GM20000 (cell line): ENCODE data around the gene B9D2.
"Not testable (repeated sequence)": the region's sequence is repeated elsewhere in the genome, so short reads cannot be mapped to it uniquely, and the experiment has no call there.

Experiments used
- DNase-seq: peaks from one replicate; pipeline ENCODE4 v3.0.0; 2012; ENCODE audit warnings: low spot score
- TF ChIP-seq, protein P1 (sequence below): IDR thresholded peaks from 2 replicates; pipeline ENCODE4 v1.5.1; 2012; ENCODE audit warnings: mild to moderate bottlenecking, control low read depth; ENCODE audit errors: extremely low read depth, missing control alignments

Gene B9D2

DNA sequence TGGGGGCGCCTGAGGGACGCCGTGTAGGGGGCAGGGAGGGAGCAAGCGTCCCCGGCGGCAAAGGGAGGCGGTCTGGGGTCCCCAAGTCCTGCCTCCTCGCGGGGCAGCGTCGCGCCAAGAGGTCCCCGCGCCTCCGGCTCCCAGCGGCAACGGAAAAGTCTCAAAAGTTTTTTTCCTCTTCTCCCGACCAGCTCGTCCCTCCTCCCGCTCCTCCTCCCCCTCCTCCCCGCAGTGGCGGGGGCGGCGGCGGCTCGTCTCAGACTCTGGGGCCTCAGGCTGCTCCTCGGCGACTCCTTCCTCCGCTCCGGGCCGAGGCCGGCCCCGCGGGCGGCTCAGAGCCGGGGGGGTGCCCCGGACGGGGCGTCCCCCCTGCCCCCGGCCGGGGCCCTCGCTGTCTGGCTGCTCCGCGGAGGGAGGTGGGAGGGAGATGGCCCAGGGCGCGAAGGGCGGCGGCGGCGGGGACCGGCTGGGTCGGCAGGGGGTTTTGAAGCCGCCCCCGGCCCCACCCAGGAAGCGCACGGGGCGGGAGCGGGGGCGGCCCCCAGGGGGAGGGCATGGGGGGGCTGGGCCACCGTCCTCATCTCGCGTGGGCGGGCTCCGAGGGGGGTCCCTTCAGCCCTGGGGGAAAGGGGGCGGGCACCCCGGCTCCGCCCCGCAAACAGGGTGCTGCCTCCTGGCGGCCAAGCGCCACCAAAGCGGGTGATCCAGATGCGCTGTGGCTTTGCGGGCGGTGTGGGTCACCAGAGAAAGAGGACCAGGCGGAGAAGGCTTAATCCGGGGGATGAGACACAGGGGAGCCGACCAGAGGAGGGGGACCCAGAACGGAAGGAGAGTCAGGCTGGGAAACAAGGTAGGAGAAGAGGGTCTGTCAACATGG lies 10.2 kb downstream of the B9D2 start, which contains the start of gene TGFB1:
TSS of gene TGFB1 (minus strand) at position 457 of the 877 bp plus-strand sequence. CDS start 878 bp downstream, outside the sequence.
- DNase-seq: peak; percentile 99
- TF ChIP-seq, protein P1, sequence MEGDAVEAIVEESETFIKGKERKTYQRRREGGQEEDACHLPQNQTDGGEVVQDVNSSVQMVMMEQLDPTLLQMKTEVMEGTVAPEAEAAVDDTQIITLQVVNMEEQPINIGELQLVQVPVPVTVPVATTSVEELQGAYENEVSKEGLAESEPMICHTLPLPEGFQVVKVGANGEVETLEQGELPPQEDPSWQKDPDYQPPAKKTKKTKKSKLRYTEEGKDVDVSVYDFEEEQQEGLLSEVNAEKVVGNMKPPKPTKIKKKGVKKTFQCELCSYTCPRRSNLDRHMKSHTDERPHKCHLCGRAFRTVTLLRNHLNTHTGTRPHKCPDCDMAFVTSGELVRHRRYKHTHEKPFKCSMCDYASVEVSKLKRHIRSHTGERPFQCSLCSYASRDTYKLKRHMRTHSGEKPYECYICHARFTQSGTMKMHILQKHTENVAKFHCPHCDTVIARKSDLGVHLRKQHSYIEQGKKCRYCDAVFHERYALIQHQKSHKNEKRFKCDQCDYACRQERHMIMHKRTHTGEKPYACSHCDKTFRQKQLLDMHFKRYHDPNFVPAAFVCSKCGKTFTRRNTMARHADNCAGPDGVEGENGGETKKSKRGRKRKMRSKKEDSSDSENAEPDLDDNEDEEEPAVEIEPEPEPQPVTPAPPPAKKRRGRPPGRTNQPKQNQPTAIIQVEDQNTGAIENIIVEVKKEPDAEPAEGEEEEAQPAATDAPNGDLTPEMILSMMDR: peak; percentile 92

DNA sequence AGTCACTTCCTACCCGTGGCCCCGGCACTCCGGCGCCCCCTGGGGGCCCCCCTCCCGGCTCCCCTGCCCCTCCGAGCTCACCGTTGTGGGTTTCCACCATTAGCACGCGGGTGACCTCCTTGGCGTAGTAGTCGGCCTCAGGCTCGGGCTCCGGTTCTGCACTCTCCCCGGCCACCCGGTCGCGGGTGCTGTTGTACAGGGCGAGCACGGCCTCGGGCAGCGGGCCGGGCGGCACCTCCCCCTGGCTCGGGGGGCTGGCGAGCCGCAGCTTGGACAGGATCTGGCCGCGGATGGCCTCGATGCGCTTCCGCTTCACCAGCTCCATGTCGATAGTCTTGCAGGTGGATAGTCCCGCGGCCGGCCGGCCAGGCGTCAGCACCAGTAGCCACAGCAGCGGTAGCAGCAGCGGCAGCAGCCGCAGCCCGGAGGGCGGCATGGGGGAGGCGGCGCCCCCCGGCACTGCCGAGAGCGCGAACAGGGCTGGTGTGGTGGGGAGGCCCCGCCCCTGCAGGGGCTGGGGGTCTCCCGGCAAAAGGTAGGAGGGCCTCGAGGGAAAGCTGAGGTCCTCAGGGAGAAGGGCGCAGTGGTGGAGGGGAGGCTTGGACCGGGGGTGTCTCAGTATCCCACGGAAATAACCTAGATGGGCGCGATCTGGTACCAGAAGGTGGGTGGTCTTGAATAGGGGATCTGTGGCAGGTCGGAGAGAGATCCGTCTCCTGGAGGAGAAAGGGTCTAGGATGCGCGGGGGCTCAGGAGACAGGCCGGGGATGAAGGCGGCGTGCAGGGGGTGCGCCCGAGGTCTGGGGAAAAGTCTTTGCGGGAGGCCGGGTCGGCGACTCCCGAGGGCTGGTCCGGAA lies 11.1 kb downstream of the B9D2 start:
- TF ChIP-seq, protein P1: peak; percentile 69
- DNase-seq: peak; percentile 88

DNA sequence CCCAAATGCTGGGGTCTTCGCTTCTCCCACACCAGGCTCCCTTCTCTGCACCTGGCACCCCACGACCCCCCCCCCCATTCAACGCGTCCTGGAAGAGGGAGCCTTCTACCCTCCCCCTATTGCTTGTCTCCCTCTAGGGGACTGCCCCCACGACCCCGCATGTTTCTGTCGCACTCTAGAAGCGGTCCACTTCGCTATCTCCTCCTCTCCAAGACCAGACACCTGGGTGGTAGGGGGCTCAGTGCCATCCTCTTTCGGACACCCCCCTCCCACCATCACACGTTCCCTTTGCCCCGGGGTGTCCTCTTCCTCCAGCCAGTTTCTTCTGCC lies 11.7 kb downstream of the B9D2 start:
- TF ChIP-seq, protein P1: no peak
- DNase-seq: no peak

DNA sequence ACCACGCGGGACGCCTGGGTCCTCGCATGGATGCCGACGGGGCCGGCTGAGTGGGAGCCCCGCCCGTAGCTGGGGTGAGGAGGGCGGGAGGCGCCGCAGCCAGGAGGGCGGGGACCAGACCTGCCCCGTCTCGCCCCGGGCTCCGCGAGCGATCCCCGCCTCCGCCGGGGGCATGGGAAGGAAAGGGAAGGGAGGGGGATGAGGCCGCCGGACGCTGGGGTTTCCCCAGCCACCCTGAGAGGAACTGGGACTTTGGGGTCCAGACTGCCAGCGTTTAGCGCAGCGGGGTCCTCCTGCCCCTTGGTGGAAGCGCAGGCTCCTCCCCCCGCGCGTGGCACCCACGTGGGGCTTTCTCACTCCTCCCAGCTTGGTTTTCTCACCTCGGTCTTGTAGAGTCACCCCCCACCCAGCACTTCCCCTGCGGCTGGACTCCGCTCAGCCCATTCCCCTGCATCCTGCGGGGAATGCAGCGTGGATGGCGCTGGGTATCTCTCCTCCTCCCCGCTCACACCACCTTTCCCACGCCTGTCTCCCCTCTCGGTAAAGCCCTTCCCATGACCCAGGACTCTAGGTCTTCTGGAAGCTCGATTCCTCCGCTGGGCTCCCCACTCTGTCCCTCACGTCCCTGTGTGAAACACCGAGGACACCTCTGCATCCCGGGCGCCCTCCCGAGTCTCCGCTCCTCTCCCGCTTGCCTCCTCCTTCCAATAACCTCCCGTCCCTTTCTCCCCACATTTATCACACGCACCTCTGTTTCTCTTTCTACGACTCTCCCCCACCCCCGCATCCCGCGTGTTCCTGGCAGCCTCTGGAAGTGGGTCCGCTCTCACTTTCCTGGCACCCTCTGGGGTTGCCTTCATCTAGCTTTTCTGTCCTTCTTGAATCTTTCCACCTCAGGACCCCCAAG lies 12.4 kb downstream of the B9D2 start:
- TF ChIP-seq, protein P1: no peak

DNA sequence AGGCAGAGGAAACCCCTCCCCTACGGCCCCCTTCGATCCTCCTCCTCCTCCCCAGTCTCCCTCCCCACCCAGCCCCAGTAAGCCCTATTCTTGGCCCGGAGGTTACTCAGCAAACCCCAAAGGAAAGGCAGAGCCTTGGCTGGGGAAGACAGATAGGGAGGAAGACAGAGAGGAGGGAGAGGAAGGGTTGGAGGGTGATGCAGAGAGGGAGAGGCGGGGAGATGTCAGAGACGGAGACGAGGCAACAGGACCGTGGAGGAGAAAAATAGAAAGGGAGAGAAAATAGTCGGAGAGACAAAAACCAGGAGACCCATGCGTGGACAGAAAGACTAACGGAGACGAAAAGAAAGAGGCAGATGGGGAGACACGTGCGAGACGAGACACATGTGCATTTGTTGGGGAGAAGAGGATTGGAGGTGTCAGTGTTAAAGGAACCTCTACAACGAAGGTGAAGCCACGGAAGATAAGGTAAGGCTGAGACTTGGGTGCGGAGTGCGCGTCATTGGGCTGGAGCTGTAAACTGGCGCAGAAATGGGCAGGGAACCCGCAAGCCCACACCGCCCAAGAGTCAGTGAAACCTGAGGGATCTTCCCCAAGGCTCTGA lies 13.1 kb downstream of the B9D2 start:
- DNase-seq: no peak
- TF ChIP-seq, protein P1: no peak

More for the DNA sequence above, 12.4 kb downstream of the B9D2 start:
- DNase-seq: peak; percentile 90

DNA sequence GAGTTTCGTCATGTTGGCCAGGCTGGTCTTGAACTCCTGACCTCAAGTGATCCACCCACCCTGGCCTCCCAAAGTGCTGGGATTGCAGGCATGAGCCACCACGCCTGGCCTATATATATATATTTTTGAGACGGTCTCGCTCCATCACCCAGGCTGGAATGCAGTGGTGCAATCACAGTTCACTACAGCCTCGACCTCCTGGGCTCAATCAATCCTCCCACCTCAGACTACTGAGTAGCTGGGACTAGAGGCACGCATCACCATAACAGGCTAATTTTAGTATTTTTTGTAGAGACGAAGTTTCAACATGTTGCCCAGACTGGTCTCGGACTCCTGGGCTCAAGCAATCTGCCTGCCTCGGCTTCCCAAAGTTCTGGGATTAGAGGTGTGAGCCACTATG lies 17.0 kb downstream of the B9D2 start:
- not testable (repeated sequence) for DNase-seq

DNA sequence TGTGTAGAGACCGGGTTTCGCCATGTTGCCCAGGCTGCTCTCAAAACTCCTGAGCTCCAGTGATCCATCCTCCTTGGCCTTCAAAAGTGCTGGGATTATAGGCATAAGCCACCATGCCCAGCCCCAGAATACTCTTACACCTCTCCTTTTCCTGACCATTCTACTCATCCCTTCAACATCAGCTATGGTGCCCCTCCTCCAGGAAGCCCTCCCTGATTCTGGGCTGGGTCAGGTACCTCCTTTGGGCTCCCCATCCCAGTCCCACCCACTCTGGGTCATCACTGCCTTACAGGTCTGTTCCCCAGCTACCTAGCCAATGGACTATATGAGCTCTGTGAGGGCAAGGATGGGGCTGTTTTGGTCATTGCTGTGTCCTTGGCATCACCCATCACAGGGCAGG lies 19.8 kb downstream of the B9D2 start:
- TF ChIP-seq, protein P1: no peak

More for the DNA sequence above, 19.8 kb downstream of the B9D2 start:
- DNase-seq: no peak
